ENCODE results near the gene DLGAP5. TPM values are rescaled to one million over a fixed set of nuclear protein-coding genes. Genes with fewer than 3 reads are reported as not detected.

DLGAP5 gene
- polyA plus RNA-seq, 1 experiment = 8.9 TPM

DNA sequence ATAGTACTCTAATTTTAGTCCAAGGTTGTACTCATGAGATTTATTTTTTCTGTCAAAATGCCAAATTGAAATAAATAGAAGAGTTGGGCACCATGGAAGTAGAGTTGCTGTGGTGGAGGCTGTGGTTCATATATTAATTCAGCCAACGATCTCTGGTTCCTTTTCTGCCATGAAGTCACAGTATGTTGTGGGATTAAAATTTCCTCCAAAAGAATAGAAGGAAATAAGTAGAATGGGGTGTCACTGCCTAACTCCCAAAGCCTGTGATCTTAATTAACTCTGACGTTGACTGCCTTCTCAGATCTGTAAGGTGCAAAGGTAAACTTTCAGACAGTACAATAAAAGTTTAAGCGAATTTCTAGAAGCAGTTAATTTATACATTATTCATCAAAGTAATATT, 42.2 kb upstream of the DLGAP5 start:
- DNase-seq (ENCODE audit: low read depth) = no peak
- Histone ChIP-seq H3K27me3 (ENCODE audit: control insufficient read depth, insufficient read depth, low read length) (peaks cover 7% of the 10 kb centered on the region), H3K36me3 (ENCODE audit: control insufficient read depth, insufficient read depth, low read length) (no peaks in the 10 kb centered on the region), H3K4me3 (ENCODE audit: low read depth, low read length) (no peak overlapping the region)
- ChIA-PET POLR2A (no interaction called here), CTCF (interaction anchor here (2.7 kb wide), 1 partner anchor 12 kb away, joined by 9 read pairs; no protein-coding TSS in a partner anchor)
- TF ChIP-seq CTCF (IDR thresholded peaks at IDR 0.05; ENCODE audit: insufficient read depth, low read depth, low read length) = no peak

DNA sequence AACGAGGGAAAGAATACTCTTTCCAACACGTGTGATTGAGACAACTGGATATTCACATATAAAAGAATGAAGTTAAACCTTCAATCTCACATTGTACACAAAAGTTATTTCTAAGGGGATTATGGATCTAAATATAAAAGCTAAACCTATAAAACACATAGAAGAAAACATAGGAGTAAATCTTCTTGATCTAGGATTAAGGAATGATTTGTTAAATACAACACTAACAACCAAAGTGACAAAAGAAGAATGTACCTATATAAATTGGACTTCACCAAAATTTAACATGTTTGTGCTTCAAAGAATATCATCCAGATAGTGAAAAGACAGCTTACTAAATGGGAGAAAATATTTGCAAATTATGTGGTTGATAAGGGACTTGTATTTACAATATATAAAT, 36.9 kb upstream of the DLGAP5 start:
- H3K4me3 ChIP-seq (ENCODE audit: low read depth, low read length) = no peak overlapping the region
- CTCF ChIA-PET = interaction anchor here (0.9 to 1.4 kb wide), 3 partner anchors 8 to 15 kb away, joined by 3 read pairs; no protein-coding TSS in a partner anchor
- DNase-seq (ENCODE audit: low read depth) = no peak
- no peaks in the 10 kb centered on the region for H3K36me3 ChIP-seq (ENCODE audit: control insufficient read depth, insufficient read depth, low read length)
- H3K27me3 ChIP-seq (ENCODE audit: control insufficient read depth, insufficient read depth, low read length) = peaks cover 2% of the 10 kb centered on the region
- no peak for TF ChIP-seq CTCF (IDR thresholded peaks at IDR 0.05; ENCODE audit: insufficient read depth, low read depth, low read length)
- POLR2A ChIA-PET = no interaction called here

DNA sequence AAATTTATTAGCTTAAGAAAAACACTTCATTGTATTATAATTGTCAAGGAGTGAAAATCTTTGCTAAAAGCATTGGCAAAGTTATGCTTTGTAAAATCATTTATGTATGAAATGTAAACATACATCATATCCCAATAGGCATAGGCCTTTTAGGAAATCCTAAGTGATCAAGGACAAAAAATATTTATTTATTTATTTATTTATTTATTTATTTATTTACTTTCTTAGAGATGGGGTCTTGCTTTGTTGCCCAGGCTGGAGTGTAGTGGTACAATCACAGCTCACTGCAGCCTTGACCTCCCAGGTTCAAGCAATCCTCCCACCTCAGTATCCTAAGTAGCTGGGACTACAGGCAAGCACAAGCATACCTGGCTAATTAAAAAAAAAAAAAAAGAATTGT, 32.0 kb upstream of the DLGAP5 start:
- CTCF ChIA-PET = interaction anchor here (0.9 to 4.1 kb wide), 4 partner anchors 10 to 143 kb away, joined by 3 to 12 read pairs (median 4); no protein-coding TSS in a partner anchor
- TF ChIP-seq CTCF (IDR thresholded peaks at IDR 0.05; ENCODE audit: insufficient read depth, low read depth, low read length) = no peak
- POLR2A ChIA-PET = no interaction called here
- DNase-seq (ENCODE audit: low read depth) = no peak
- no peak overlapping the region for H3K4me3 ChIP-seq (ENCODE audit: low read depth, low read length)
- H3K36me3 ChIP-seq (ENCODE audit: control insufficient read depth, insufficient read depth, low read length) = no peaks in the 10 kb centered on the region
- H3K27me3 ChIP-seq (ENCODE audit: control insufficient read depth, insufficient read depth, low read length) = no peaks in the 10 kb centered on the region

DNA sequence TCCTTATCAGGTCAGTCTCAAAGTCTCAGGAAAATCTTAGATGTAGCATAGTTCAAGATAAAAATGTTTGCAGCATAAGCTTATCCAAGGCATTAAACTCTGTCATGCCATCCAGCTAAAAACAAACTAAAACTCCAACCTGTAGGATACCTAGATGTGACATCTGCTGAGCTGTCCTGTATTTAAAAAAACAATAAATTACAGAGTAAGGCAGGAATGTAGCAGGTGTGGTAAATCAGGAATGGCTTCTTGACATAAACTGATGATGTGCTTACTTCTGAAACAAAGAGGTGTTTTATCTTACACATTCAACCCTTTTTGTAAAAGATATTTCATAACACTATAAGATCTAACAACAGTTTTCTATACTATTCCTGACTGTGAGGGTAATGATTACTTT, 30.6 kb upstream of the DLGAP5 start:
- DNase-seq (ENCODE audit: low read depth) = no peak
- Histone ChIP-seq H3K27me3 (ENCODE audit: control insufficient read depth, insufficient read depth, low read length) (no peaks in the 10 kb centered on the region), H3K36me3 (ENCODE audit: control insufficient read depth, insufficient read depth, low read length) (no peaks in the 10 kb centered on the region), H3K4me3 (ENCODE audit: low read depth, low read length) (no peak overlapping the region)
- CTCF ChIA-PET = no interaction called here
- POLR2A ChIA-PET = no interaction called here
- no peak for TF ChIP-seq CTCF (IDR thresholded peaks at IDR 0.05; ENCODE audit: insufficient read depth, low read depth, low read length)

DNA sequence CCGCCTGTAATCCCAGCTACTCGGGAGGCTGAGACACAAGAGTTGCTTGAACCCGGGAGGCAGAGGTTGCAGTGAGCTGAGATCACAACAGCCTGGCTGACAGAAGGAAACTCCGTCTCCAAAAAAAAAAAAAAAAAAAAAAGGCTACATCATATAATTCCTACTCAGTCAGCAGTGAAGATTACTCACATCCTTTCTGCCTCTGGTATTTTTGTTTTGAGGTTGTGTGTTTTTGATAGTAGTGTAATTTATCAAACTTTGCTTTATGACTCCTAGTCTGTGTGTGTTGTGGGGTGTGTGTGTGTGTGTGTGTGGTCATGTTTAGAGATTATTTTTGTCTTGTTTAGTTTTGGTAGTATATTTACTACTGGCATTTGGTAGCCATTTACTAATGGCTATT, 29.8 kb upstream of the DLGAP5 start:
- peak; percentile 17 for DNase-seq (ENCODE audit: low read depth)
- no peak for TF ChIP-seq CTCF (IDR thresholded peaks at IDR 0.05; ENCODE audit: insufficient read depth, low read depth, low read length)
- no peak overlapping the region for H3K4me3 ChIP-seq (ENCODE audit: low read depth, low read length)
- CTCF ChIA-PET = interaction anchor here (0.6 kb wide), 1 partner anchor 1257 kb away, joined by 3 read pairs; no protein-coding TSS in a partner anchor
- POLR2A ChIA-PET = no interaction called here
- H3K27me3 ChIP-seq (ENCODE audit: control insufficient read depth, insufficient read depth, low read length) = no peaks in the 10 kb centered on the region
- H3K36me3 ChIP-seq (ENCODE audit: control insufficient read depth, insufficient read depth, low read length) = no peaks in the 10 kb centered on the region

All from BJ (cell line).